ENCODE data around the gene BIRC2. TPM values are rescaled to one million over a fixed set of nuclear protein-coding genes. Genes with fewer than 3 reads are reported as not detected.

Gene BIRC2
- total RNA-seq, 1 donor from 2014 or later, result 46.0 TPM

DNA sequence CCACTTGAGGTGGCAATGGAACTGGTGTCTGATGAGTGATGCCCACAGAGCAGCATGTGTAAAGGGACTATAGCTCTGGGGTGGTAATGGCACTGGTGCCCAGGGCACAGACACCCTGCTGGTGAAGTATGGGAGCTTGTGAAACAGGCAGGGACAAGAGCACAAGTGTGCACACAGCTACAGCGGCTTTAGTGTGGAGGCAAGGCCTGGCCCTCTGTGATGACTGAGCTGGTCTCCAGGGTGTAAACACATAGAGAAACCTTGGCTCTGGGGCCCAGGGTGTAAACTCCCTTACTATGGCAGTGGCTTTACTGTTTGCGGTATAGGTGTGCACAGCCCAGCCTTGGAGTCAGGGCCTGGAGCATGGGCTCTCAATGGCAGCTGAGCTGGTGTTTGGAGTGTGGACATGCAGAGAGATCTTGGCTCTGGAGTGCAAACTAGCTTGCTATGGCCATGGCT lies 46.3 kb downstream of the BIRC2 start:
- TF ChIP-seq, protein P1, sequence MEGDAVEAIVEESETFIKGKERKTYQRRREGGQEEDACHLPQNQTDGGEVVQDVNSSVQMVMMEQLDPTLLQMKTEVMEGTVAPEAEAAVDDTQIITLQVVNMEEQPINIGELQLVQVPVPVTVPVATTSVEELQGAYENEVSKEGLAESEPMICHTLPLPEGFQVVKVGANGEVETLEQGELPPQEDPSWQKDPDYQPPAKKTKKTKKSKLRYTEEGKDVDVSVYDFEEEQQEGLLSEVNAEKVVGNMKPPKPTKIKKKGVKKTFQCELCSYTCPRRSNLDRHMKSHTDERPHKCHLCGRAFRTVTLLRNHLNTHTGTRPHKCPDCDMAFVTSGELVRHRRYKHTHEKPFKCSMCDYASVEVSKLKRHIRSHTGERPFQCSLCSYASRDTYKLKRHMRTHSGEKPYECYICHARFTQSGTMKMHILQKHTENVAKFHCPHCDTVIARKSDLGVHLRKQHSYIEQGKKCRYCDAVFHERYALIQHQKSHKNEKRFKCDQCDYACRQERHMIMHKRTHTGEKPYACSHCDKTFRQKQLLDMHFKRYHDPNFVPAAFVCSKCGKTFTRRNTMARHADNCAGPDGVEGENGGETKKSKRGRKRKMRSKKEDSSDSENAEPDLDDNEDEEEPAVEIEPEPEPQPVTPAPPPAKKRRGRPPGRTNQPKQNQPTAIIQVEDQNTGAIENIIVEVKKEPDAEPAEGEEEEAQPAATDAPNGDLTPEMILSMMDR (IDR thresholded peaks at IDR 0.05), result no peak
- Mint-ChIP-seq H3K4me1 (ENCODE audit: unreplicated experiment) (peaks cover 16% of the 10 kb centered on the region), H3K27ac (ENCODE audit: unreplicated experiment) (no peak overlapping the region), H3K4me3 (ENCODE audit: unreplicated experiment) (no peak overlapping the region), H3K9me3 (ENCODE audit: unreplicated experiment) (no peaks in the 10 kb centered on the region), H3K27me3 (ENCODE audit: unreplicated experiment) (no peaks in the 10 kb centered on the region), H3K36me3 (ENCODE audit: unreplicated experiment) (peaks cover 34% of the 10 kb centered on the region)
- no peak for DNase-seq (ENCODE audit: extremely low spot score, unreplicated experiment)

DNA sequence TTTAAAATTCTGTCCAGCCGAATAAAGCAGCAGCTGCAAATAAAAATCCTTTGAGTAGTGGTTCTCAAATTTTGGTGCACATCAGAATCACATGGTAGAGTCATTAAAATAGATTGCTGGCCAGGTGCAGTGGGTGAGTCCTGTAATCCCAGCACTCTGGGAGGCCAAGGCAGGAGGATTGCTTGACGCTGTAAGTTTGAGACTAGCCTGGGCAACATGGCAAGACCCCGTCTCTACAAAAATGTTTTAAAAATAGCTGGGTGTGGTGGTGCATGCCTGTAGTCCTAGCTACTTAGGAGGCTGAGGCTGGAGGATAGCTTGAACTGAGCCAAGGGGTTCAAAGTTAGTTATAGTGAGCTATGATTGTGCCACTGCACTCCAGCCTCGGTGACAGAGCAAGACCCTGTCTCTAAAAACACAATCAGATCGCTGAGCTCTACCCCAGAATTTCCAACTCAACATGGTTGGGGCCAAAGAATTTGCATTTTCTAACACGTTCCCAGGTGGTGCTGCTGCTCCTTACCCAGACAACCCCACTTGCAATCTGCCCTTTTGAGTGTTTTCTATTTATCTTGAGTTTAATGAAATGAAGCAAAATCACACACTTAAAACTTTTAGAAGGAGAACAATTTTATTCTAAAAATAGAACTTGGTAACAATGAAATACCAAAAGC lies 48.8 kb downstream of the BIRC2 start:
- Mint-ChIP-seq H3K4me1 (ENCODE audit: unreplicated experiment) (peaks cover 15% of the 10 kb centered on the region), H3K27ac (ENCODE audit: unreplicated experiment) (no peak overlapping the region), H3K27me3 (ENCODE audit: unreplicated experiment) (no peaks in the 10 kb centered on the region), H3K36me3 (ENCODE audit: unreplicated experiment) (peaks cover 38% of the 10 kb centered on the region), H3K4me3 (ENCODE audit: unreplicated experiment) (no peak overlapping the region), H3K9me3 (ENCODE audit: unreplicated experiment) (no peaks in the 10 kb centered on the region)
- TF ChIP-seq, protein P1 (IDR thresholded peaks at IDR 0.05), result no peak
- no peak for DNase-seq (ENCODE audit: extremely low spot score, unreplicated experiment)

DNA sequence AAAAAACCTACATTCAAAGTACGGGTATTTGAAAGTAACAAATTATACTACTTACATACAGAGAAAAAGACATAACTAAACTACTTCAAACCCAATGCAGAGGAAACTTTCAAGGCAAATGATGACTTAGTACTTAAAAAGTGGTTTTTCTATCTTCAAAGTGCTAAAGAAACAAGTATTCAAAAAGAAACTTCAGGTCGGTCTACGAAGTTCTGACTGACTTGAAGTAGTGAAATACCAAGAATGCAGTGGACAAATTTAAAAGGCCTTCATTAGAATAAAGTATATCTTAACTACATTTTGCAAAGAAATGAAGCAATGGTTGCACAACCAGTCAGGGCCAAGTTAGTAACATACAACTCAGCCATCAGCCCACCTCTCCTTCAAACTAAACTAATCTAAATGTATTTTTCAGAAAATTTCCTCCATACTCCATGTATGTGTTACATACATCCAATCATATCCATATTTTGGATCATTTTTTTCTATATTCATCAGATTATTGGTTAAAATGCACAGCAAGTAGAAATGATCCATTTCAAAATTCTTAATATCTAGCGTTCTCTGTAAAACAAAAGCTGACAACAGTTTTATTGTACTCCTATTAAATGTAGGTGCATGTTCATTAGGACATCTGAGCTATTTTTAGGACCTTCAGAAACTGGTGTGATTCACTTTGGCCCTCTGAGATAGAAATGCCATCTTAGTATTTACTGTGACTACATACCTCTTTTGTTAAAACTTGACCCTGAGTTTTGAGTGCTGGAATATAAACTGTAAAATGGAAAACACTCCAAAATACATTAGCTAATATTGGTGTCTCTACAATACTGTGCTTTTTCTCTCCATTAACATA lies 49.9 kb downstream of the BIRC2 start:
- peaks cover 15% of the 10 kb centered on the region for H3K4me1 Mint-ChIP-seq (ENCODE audit: unreplicated experiment)
- H3K4me3 Mint-ChIP-seq (ENCODE audit: unreplicated experiment), result no peak overlapping the region
- no peak for DNase-seq (ENCODE audit: extremely low spot score, unreplicated experiment)
- TF ChIP-seq, protein P1 (IDR thresholded peaks at IDR 0.05), result no peak
- peak overlapping the region; percentile 57 for H3K27ac Mint-ChIP-seq (ENCODE audit: unreplicated experiment)
- H3K9me3 Mint-ChIP-seq (ENCODE audit: unreplicated experiment), result no peaks in the 10 kb centered on the region
- H3K36me3 Mint-ChIP-seq (ENCODE audit: unreplicated experiment), result peaks cover 43% of the 10 kb centered on the region
- H3K27me3 Mint-ChIP-seq (ENCODE audit: unreplicated experiment), result no peaks in the 10 kb centered on the region

DNA sequence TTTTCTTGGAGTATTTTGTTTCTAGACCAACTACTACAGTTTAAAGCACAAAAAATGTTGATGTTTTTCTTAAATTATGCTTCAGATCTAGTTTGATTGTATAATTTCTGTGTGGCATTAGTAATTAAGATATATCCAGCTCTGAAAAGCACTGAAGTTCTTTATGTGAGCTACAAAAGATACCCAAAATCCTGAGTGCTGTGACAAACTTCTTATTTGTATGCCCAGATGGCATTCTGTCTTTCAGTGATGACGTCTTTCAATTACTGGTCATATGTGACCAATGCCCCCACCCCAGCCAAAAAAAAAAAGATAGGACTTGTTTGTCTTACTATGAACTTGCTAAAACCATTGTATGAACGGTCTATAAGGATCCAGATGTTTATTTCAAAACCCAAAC lies 51.3 kb downstream of the BIRC2 start:
- TF ChIP-seq, protein P1 (IDR thresholded peaks at IDR 0.05), result no peak
- Mint-ChIP-seq H3K27ac (ENCODE audit: unreplicated experiment) (no peak overlapping the region), H3K4me1 (ENCODE audit: unreplicated experiment) (peaks cover 15% of the 10 kb centered on the region), H3K27me3 (ENCODE audit: unreplicated experiment) (no peaks in the 10 kb centered on the region), H3K4me3 (ENCODE audit: unreplicated experiment) (no peak overlapping the region), H3K36me3 (ENCODE audit: unreplicated experiment) (peaks cover 42% of the 10 kb centered on the region), H3K9me3 (ENCODE audit: unreplicated experiment) (no peaks in the 10 kb centered on the region)
- no peak for DNase-seq (ENCODE audit: extremely low spot score, unreplicated experiment)

DNA sequence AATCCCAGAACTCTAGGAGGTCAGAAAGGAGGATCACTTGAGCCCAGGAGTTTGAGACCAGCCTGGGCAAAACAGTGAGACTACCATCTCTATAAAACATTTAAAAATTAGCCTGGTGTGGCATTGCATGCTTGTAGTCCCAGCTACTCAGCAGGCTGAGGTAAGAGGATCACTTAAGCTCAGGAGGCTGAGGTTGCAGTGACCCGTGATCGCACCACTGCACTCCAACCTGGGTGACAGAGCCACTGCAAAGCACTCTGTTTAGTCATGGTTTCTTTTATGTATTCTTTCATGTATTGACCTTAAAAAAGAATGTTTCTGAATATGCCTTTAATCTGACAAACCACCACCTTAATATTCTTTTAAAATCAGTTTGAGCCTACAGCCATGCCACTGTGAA lies 52.2 kb downstream of the BIRC2 start:
- H3K27ac Mint-ChIP-seq (ENCODE audit: unreplicated experiment), result no peak overlapping the region
- no peak for DNase-seq (ENCODE audit: extremely low spot score, unreplicated experiment)
- H3K4me1 Mint-ChIP-seq (ENCODE audit: unreplicated experiment), result peaks cover 15% of the 10 kb centered on the region
- H3K4me3 Mint-ChIP-seq (ENCODE audit: unreplicated experiment), result no peak overlapping the region
- peaks cover 46% of the 10 kb centered on the region for H3K36me3 Mint-ChIP-seq (ENCODE audit: unreplicated experiment)
- no peaks in the 10 kb centered on the region for H3K27me3 Mint-ChIP-seq (ENCODE audit: unreplicated experiment)
- TF ChIP-seq, protein P1 (IDR thresholded peaks at IDR 0.05), result no peak
- no peaks in the 10 kb centered on the region for H3K9me3 Mint-ChIP-seq (ENCODE audit: unreplicated experiment)

Data from osteocyte (in vitro differentiated cells).